Left lung (tissue), 10 donors: ENCODE measurements around the gene GHDC. TPM values are rescaled to one million over a fixed set of nuclear protein-coding genes. Genes with fewer than 3 reads are reported as not detected.

ENCODE experiments used
- ATAC-seq: fragments of 200-7000 bp; cut with Tn5 transposase; one replicate; pipeline ENCODE4 v1.9.1; 2020; ENCODE audit warnings: moderate library complexity
- DNase-seq, 4 donors: peaks; one replicate each; pipeline ENCODE4 v3.0.0-alpha.2; 2013 to 2020
- H3K27ac ChIP-seq, 2 donors: fragments of 200-600 bp; sonication (generic) in 1 of 2; one replicate each; pipeline versions ENCODE4 v1.5.0 to v1.8.0; 2020 to 2021
- H3K27me3 ChIP-seq, 2 donors: fragments of 200-600 bp; sonication (generic) in 1 of 2; one replicate each; pipeline versions ENCODE4 v1.5.0 to v1.8.0; 2020 to 2021
- H3K36me3 ChIP-seq, 2 donors: fragments of 200-600 bp; sonication (generic) in 1 of 2; one replicate each; pipeline versions ENCODE4 v1.5.0 to v1.8.0; 2020 to 2021
- H3K4me1 ChIP-seq, 2 donors: fragments of 200-600 bp; one replicate each; pipeline ENCODE4 v1.8.0; 2021
- H3K4me3 ChIP-seq, 2 donors: fragments of 200-600 bp; sonication (generic) in 1 of 2; one replicate each; pipeline versions ENCODE4 v1.5.0 to v1.8.0; 2020 to 2021; ENCODE audit warnings: mild to moderate bottlenecking in 1 of 2
- H3K9me3 ChIP-seq, 2 donors: fragments of 200-600 bp; sonication (generic) in 1 of 2; one replicate each; pipeline versions ENCODE4 v1.5.0 to v1.8.0; 2020 to 2021
- intact Hi-C, 2 donors: fragments of 100-400 bp; cut with DNase I; formaldehyde crosslinking; loops; one replicate each; pipeline versions ENCODE4 v1.11.2 to v1.14.2; 2022
- polyA plus RNA-seq, 6 donors: library from polyadenylated mRNA; unstranded; fragments of 120-200 nt; gene quantifications; one replicate each; pipeline ENCODE4 v1.2.1, GENCODE V29; 2013; ENCODE audit not compliant: insufficient read length in 6 of 6
- total RNA-seq, 2 donors: library from RNA; stranded (reverse); fragmentation: NEBNext Ultra II Directional; extraction: Animal tissue kit (Norgen Biotek cat#: 25700); gene quantifications; one replicate each; pipeline ENCODE4 v1.2.1, GENCODE V29; 2021
- TF ChIP-seq, protein P1 (sequence below), 2 donors: fragments of 200-600 bp; sonication (generic) in 1 of 2; IDR thresholded peaks; one replicate each; pipeline versions ENCODE4 v1.5.0 to v1.8.0; 2021; ENCODE audit warnings: antibody characterized with exemption in 2 of 2
- donor health status: DM: no; HTN: yes; CAD: no.
- donor health status: DM: no; HTN: no; CAD: no.

Gene GHDC
- total and polyA plus RNA-seq, 8 donors, result 16.0 to 25.8 (median 18.8) TPM

GRCh38 chr17:42178817-42179216, 15.5 kb downstream of the GHDC start:
- Histone ChIP-seq H3K36me3 (no peaks in the 10 kb centered on the region), H3K4me1 (peaks cover 14 to 44% of the 10 kb centered on the region in 2 donors), H3K27ac (no peak overlapping the region), H3K27me3 (peaks cover 21 to 45% of the 10 kb centered on the region in 2 donors), H3K4me3 (no peak overlapping the region), H3K9me3 (no peaks in the 10 kb centered on the region)
- DNase-seq (peak in 1 of 4 donors; percentile 47), ATAC-seq (no peak)
- intact Hi-C loops, result no loop called here
- TF ChIP-seq, protein P1, sequence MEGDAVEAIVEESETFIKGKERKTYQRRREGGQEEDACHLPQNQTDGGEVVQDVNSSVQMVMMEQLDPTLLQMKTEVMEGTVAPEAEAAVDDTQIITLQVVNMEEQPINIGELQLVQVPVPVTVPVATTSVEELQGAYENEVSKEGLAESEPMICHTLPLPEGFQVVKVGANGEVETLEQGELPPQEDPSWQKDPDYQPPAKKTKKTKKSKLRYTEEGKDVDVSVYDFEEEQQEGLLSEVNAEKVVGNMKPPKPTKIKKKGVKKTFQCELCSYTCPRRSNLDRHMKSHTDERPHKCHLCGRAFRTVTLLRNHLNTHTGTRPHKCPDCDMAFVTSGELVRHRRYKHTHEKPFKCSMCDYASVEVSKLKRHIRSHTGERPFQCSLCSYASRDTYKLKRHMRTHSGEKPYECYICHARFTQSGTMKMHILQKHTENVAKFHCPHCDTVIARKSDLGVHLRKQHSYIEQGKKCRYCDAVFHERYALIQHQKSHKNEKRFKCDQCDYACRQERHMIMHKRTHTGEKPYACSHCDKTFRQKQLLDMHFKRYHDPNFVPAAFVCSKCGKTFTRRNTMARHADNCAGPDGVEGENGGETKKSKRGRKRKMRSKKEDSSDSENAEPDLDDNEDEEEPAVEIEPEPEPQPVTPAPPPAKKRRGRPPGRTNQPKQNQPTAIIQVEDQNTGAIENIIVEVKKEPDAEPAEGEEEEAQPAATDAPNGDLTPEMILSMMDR (IDR thresholded peaks at IDR 0.05), result no peak

GRCh38 chr17:42177684-42178083, 16.6 kb downstream of the GHDC start:
- H3K4me3 ChIP-seq, result no peak overlapping the region
- peaks cover 14 to 33% of the 10 kb centered on the region in 2 donors for H3K4me1 ChIP-seq

GRCh38 chr17:42174126-42174783, 20.0 kb downstream of the GHDC start:
- Histone ChIP-seq H3K36me3 (no peaks in the 10 kb centered on the region), H3K27me3 (peaks cover 1 to 10% of the 10 kb centered on the region in 2 donors), H3K27ac (no peak overlapping the region), H3K9me3 (no peaks in the 10 kb centered on the region), H3K4me1 (peaks cover 0 to 11% of the 10 kb centered on the region in 2 donors), H3K4me3 (no peak overlapping the region)
- DNase-seq, result no peak
- intact Hi-C loops, result no loop called here
- no peak for ATAC-seq
- TF ChIP-seq, protein P1 (IDR thresholded peaks at IDR 0.05), result no peak

More at GRCh38 chr17:42177684-42178083, 16.6 kb downstream of the GHDC start:
- Histone ChIP-seq H3K27ac (no peak overlapping the region), H3K36me3 (no peaks in the 10 kb centered on the region), H3K27me3 (peaks cover 21 to 44% of the 10 kb centered on the region in 2 donors), H3K9me3 (no peaks in the 10 kb centered on the region)
- intact Hi-C loops, result no loop called here
- no peak for DNase-seq
- TF ChIP-seq, protein P1 (IDR thresholded peaks at IDR 0.05), result no peak
- ATAC-seq, result no peak

GRCh38 chr17:42171831-42172230, 22.5 kb downstream of the GHDC start:
- TF ChIP-seq, protein P1 (IDR thresholded peaks at IDR 0.05), result no peak

DNA sequence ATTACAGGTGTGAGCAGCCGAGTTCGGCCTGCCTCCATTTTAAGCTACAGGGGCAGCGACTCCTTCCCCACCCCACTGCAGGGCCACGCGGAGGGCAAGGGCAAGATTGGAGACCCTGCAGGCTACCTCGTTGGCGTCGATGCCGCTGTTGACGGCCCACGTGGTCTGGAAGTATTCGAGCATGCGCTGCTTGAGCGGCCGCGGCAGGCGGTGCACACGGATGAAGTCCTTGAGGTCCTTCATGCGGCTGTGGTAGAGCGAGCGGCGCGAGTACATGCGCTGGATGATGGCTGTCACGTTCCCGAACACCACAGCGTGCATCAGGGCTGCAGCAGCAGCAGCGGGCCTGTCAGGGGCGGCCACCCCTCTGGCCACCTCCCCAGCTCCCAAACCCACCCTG, 24.9 kb downstream of the GHDC start:
- H3K36me3 ChIP-seq, result no peaks in the 10 kb centered on the region
- ATAC-seq, result no peak
- TF ChIP-seq, protein P1 (IDR thresholded peaks at IDR 0.05), result no peak
- no peaks in the 10 kb centered on the region for H3K27me3 ChIP-seq
- no peaks in the 10 kb centered on the region for H3K9me3 ChIP-seq
- H3K4me3 ChIP-seq, result no peak overlapping the region
- no peak for DNase-seq
- intact Hi-C loops, result no loop called here
- no peak overlapping the region for H3K27ac ChIP-seq
- H3K4me1 ChIP-seq, result peaks cover 0 to 3% of the 10 kb centered on the region in 2 donors

More at GRCh38 chr17:42171831-42172230, 22.5 kb downstream of the GHDC start:
- H3K27me3 ChIP-seq, result no peaks in the 10 kb centered on the region
- H3K27ac ChIP-seq, result no peak overlapping the region
- intact Hi-C loops, result no loop called here
- H3K4me3 ChIP-seq, result no peak overlapping the region
- H3K36me3 ChIP-seq, result no peaks in the 10 kb centered on the region
- no peak for ATAC-seq
- H3K9me3 ChIP-seq, result no peaks in the 10 kb centered on the region
- peaks cover 0 to 3% of the 10 kb centered on the region in 2 donors for H3K4me1 ChIP-seq
- DNase-seq, result no peak
